T47D (cell line): ENCODE data around the gene LKAAEAR1.

Source experiments
- DNase-seq, 2 experiments: peaks; one replicate each; pipeline versions ENCODE4 v3.0.0 to v3.0.0-alpha.2; 2011 to 2012; ENCODE audit warnings: low read depth in 1 of 2, low spot score in 1 of 2
- JUND ChIP-seq: IDR thresholded peaks from 2 replicates; pipeline ENCODE4 v1.6.1; 2012; ENCODE audit warnings: low read depth
- in situ Hi-C: cut with HindIII; loops from 2 replicates; pipeline ENCODE4 v1.10.0; 2016; ENCODE audit warnings: low sequenced_read_pairs, low pct_unique_long_range_greater_than_20kb

Gene LKAAEAR1

GRCh38 chr20:64068386-64069208 is 15.6 kb downstream of the LKAAEAR1 start:
- no peak for DNase-seq
- no peak for TF ChIP-seq JUND
- in situ Hi-C loops: no loop called here

- no peak for TF ChIP-seq JUND
- in situ Hi-C loops: no loop called here
- no peak for DNase-seq
Measured at GRCh38 chr20:64067733-64068307, 16.4 kb downstream of the LKAAEAR1 start.

GRCh38 chr20:64067005-64067632 is 17.1 kb downstream of the LKAAEAR1 start:
- in situ Hi-C loops: no loop called here
- DNase-seq: no peak
- no peak for TF ChIP-seq JUND

GRCh38 chr20:64065974-64066343 is 18.2 kb downstream of the LKAAEAR1 start:
- in situ Hi-C loops: no loop called here
- peak in 1 of 2 experiments; percentile 67 for DNase-seq
- no peak for TF ChIP-seq JUND

- no peak for TF ChIP-seq JUND
- in situ Hi-C loops: no loop called here
- no peak for DNase-seq
Measured at GRCh38 chr20:64065062-64065973, 18.9 kb downstream of the LKAAEAR1 start.

GRCh38 chr20:64064145-64064698 is 20.0 kb downstream of the LKAAEAR1 start:
- in situ Hi-C loops: no loop called here
- no peak for DNase-seq
- no peak for TF ChIP-seq JUND

- DNase-seq: no peak
- in situ Hi-C loops: no loop called here
- TF ChIP-seq JUND: no peak
Measured at GRCh38 chr20:64063389-64064144, 20.6 kb downstream of the LKAAEAR1 start.

- in situ Hi-C loops: no loop called here
- TF ChIP-seq JUND: no peak
- peak; percentile 99 for DNase-seq
Measured at GRCh38 chr20:64062596-64063388, 21.4 kb downstream of the LKAAEAR1 start, which contains the start of gene TCEA2. TSS of gene TCEA2 (plus strand) at chr20:64063198. CDS start at chr20:64063313, 115 bp downstream.

GRCh38 chr20:64062276-64062595 is 22.0 kb downstream of the LKAAEAR1 start:
- in situ Hi-C loops: no loop called here
- no peak for TF ChIP-seq JUND
- no peak for DNase-seq

GRCh38 chr20:64058536-64058935 is 25.7 kb downstream of the LKAAEAR1 start:
- no peak for TF ChIP-seq JUND
- in situ Hi-C loops: no loop called here
- no peak for DNase-seq
